GM23248 (cell line): ENCODE results near the gene BACE1-AS.

Experiments
- EZH2 ChIP-seq: fragments of 200-600 bp; sonication (generic); IDR thresholded peaks from 2 replicates; pipeline ENCODE4 v1.6.1; 2018; ENCODE audit warnings: antibody characterized with exemption, mild to moderate bottlenecking; ENCODE audit not compliant: insufficient read depth, poor library complexity, severe bottlenecking
- EZH2phosphoT487 ChIP-seq: fragments of 200-600 bp; sonication (generic); IDR thresholded peaks from 2 replicates; pipeline ENCODE4 v1.6.1; 2018; ENCODE audit warnings: antibody characterized with exemption, moderate library complexity, mild to moderate bottlenecking, low read depth; ENCODE audit not compliant: insufficient read depth

DNA sequence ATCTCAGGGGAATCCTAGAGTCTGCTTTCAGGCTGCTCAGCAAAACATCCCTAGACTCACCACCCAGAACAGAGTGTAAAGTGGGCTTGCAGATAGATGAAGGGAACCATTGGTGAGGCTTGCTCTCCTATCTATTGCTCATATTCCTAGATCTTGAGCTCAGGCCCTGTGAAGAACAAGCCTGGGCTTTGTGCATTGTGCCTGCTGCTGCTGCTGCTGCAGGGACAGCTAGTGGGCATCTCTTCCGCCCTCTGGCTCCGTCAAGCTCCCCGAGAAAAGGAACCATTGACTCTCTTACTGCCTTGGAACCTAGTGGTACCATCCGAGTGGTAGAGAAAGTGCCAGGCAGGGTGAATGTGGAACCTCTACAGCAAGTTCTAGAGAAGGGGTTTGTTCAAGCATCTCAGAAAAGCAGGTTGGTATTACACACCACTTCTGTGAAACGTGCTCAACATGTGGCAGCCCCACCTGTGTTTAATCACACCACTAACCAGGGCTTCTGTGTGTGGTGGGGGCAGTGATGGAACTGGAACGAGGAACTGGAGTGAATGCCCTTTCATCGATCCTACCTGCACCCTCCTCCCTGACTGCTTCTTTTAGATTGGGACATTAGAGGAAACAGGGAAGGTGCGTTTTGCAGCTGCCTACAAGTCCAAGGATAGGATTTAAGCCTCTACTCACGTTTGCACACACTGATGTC is 4.4 kb downstream of the BACE1-AS start:
- TF ChIP-seq EZH2 (no peak), EZH2phosphoT487 (no peak)
